Measurements from ENCODE around the gene ZPLD1. TPM values are rescaled to one million over a fixed set of nuclear protein-coding genes. Genes with fewer than 3 reads are reported as not detected.

Gene ZPLD1
- total RNA-seq, 1 experiment from 2014 or later, result not detected

DNA sequence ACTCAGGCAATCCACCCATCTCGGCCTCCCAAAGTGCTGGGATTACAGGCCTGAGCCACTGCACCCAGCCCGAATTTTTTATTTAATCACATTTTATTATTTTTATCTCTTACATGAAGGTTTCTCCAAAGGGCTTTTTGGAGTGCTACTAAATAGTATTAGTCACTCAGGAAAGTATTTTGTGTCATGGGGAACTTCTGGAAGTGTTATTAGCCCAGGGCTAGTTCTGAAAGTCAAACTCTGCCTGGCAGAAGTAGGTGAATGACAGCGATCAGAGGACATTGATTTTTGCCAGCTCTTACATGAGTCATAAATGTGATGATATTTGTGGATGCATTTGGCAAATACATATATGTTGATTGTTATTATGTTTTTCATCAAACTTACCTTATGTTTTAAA is 48.7 kb downstream of the ZPLD1 start:
- peaks cover 10 to 15% of the 10 kb centered on the region in 2 experiments; a peak in 4 of 5 replicates for H3K9me3 Mint-ChIP-seq
- H3K14ac ChIP-seq (ENCODE audit: insufficient read depth, low read length), result no peak overlapping the region
- no peak overlapping the region for H3K4ac ChIP-seq (ENCODE audit: low read depth, low read length)
- H3K9me3 ChIP-seq (ENCODE audit: control insufficient read depth, low read depth, low read length), result no peaks in the 10 kb centered on the region
- H3K9ac ChIP-seq (ENCODE audit: extremely low read depth, insufficient read length, low read length), result no peak overlapping the region
- DNase-seq, result no peak
- no peaks in the 10 kb centered on the region for H3K27me3 ChIP-seq (ENCODE audit: insufficient read depth, low read length)
- no peaks in the 10 kb centered on the region for H3K4me1 ChIP-seq (ENCODE audit: insufficient read depth, low read length)
- H3K23ac ChIP-seq (ENCODE audit: insufficient read length, low read depth, low read length), result no peak overlapping the region
- no CpG with 5 or more reads among the region's 3 CpGs for WGBS (ENCODE audit: extremely low coverage, insufficient read length, low lambda C conversion rate)
- H4K5ac ChIP-seq (ENCODE audit: insufficient read length, low read depth, low read length), result no peak overlapping the region
- H3K79me1 ChIP-seq (ENCODE audit: insufficient read depth, low read depth, low read length, poor library complexity, severe bottlenecking), result no peaks in the 10 kb centered on the region
- no peak overlapping the region for H3K18ac ChIP-seq (ENCODE audit: insufficient read length, low read depth, low read length)
- no peaks in the 10 kb centered on the region for H3K23me2 ChIP-seq (ENCODE audit: insufficient read length, low read depth, low read length, poor library complexity, severe bottlenecking)
- H3K56ac ChIP-seq (ENCODE audit: insufficient read length, low read depth, low read length), result no peak overlapping the region
- H3K4me3 Mint-ChIP-seq, result no peak overlapping the region
- no peak overlapping the region for H2BK15ac ChIP-seq (ENCODE audit: low read depth, low read length)
- no peak overlapping the region for H3K27ac Mint-ChIP-seq
- H2AK5ac ChIP-seq (ENCODE audit: insufficient read length, low read length), result no peak overlapping the region
- peaks cover 0 to 13% (median 1%) of the 10 kb centered on the region in 3 experiments; a peak in 2 of 7 replicates for H3K36me3 Mint-ChIP-seq (ENCODE audit: insufficient read depth in 1 of 3, low read depth in 3 of 3)
- H3K4me1 Mint-ChIP-seq, result peaks cover 0 to 2% of the 10 kb centered on the region in 2 experiments; a peak in 2 of 4 replicates
- H2AFZ ChIP-seq (ENCODE audit: low read length), result no peak overlapping the region
- H2BK20ac ChIP-seq (ENCODE audit: low read depth, low read length, poor library complexity, severe bottlenecking), result no peak overlapping the region
- TF ChIP-seq, protein P1, sequence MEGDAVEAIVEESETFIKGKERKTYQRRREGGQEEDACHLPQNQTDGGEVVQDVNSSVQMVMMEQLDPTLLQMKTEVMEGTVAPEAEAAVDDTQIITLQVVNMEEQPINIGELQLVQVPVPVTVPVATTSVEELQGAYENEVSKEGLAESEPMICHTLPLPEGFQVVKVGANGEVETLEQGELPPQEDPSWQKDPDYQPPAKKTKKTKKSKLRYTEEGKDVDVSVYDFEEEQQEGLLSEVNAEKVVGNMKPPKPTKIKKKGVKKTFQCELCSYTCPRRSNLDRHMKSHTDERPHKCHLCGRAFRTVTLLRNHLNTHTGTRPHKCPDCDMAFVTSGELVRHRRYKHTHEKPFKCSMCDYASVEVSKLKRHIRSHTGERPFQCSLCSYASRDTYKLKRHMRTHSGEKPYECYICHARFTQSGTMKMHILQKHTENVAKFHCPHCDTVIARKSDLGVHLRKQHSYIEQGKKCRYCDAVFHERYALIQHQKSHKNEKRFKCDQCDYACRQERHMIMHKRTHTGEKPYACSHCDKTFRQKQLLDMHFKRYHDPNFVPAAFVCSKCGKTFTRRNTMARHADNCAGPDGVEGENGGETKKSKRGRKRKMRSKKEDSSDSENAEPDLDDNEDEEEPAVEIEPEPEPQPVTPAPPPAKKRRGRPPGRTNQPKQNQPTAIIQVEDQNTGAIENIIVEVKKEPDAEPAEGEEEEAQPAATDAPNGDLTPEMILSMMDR (conservative IDR thresholded peaks at IDR 0.05), result no peak
- no peak overlapping the region for H3T11ph ChIP-seq (ENCODE audit: low read length)
- H3K4me2 ChIP-seq (ENCODE audit: insufficient read depth, insufficient read length, low read length), result no peak overlapping the region
- H4K91ac ChIP-seq (ENCODE audit: insufficient read length, low read depth, low read length), result no peak overlapping the region
- H2BK12ac ChIP-seq (ENCODE audit: insufficient read length, low read depth, low read length), result no peak overlapping the region
- no peak overlapping the region for H2BK120ac ChIP-seq (ENCODE audit: low read depth, low read length, poor library complexity, severe bottlenecking)
- no peak overlapping the region for H2BK5ac ChIP-seq (ENCODE audit: insufficient read length, low read length)
- no peaks in the 10 kb centered on the region for H3K79me2 ChIP-seq (ENCODE audit: insufficient read depth, low read length)
- no peak overlapping the region for H3K27ac ChIP-seq (ENCODE audit: insufficient read length, low read depth, low read length)
- H4K20me1 ChIP-seq (ENCODE audit: control insufficient read depth, insufficient read depth, insufficient read length), result no peaks in the 10 kb centered on the region
- no peak overlapping the region for H4K8ac ChIP-seq (replicated peaks; ENCODE audit: insufficient read length, low read depth, low read length)
- H3K27me3 Mint-ChIP-seq (ENCODE audit: low read depth), result no peaks in the 10 kb centered on the region

Measured in H9 (cell line).